H1 (cell line): ENCODE results near the gene SMIM41. TPM values are rescaled to one million over a fixed set of nuclear protein-coding genes. Genes with fewer than 3 reads are reported as not detected.

Source experiments
- CTCF ChIA-PET: fragments of 300-600 bp; sonication (Branson Sonifier 250); formaldehyde crosslinking; loops from one replicate; lab custom pipeline; 2021; ENCODE audit not compliant: partially characterized antibody; lab: Charles Lee
- POLR2A ChIA-PET: fragments of 300-600 bp; sonication (Branson Sonifier 250); formaldehyde crosslinking; loops from one replicate; lab custom pipeline; 2021; ENCODE audit warnings: inconsistent platforms; ENCODE audit not compliant: partially characterized antibody; lab: Charles Lee
- DNase-seq, 2 experiments: peaks; one replicate each; pipeline versions ENCODE4 v3.0.0 to v3.0.0-alpha.2; 2010 to 2022; ENCODE audit warnings: low spot score in 2 of 2, low read depth in 1 of 2, mixed read lengths in 1 of 2
- FAIRE-seq: peaks from 2 replicates; lab custom pipeline; 2011; peaks lifted over from hg19 to GRCh38; lab: Jason Lieb, UNC
- H2AFZ ChIP-seq: 2 replicates; pipeline ENCODE4 v1.8.1; 2012; ENCODE audit warnings: low read length, inconsistent platforms
- H2AK5ac ChIP-seq: 2 replicates; pipeline ENCODE4 v1.6.1; 2013; ENCODE audit warnings: low read depth, low read length
- H2BK120ac ChIP-seq: replicated peaks from 2 replicates; pipeline ENCODE3; 2013; ENCODE audit warnings: low read depth, low read length, inconsistent platforms
- H2BK12ac ChIP-seq: 2 replicates; pipeline ENCODE4 v1.6.1; 2013; ENCODE audit warnings: low read depth, low read length
- H2BK15ac ChIP-seq: 2 replicates; pipeline ENCODE4 v1.6.1; 2013; ENCODE audit warnings: low read length
- H2BK20ac ChIP-seq: 2 replicates; pipeline ENCODE4 v1.6.1; 2013; ENCODE audit warnings: low read length
- H2BK5ac ChIP-seq: 2 replicates; pipeline ENCODE4 v1.6.1; 2013; ENCODE audit warnings: low read depth, low read length
- H3K14ac ChIP-seq: 2 replicates; pipeline ENCODE4 v1.6.1; 2013; ENCODE audit warnings: inconsistent platforms; ENCODE audit not compliant: insufficient read length
- H3K18ac ChIP-seq: 2 replicates; pipeline ENCODE4 v1.6.1; 2013; ENCODE audit warnings: low read length; ENCODE audit errors: extremely low read depth
- H3K23ac ChIP-seq: 2 replicates; pipeline ENCODE4 v1.6.1; 2013; ENCODE audit warnings: inconsistent platforms; ENCODE audit not compliant: insufficient read length
- H3K23me2 ChIP-seq: 2 replicates; pipeline ENCODE4 v1.6.1; 2013; ENCODE audit warnings: low read depth, low read length
- H3K27ac ChIP-seq: 2 replicates; pipeline ENCODE4 v1.6.1; 2011; ENCODE audit warnings: low read depth, low read length, inconsistent platforms
- H3K27me3 ChIP-seq, 4 experiments: replicated peaks in 1 of 4; 1 replicate in 1 of 4; 2 replicates in 3 of 4; pipeline versions ENCODE4 v1.6.1 to v1.8.1; 2011 to 2013; ENCODE audit warnings: low read length in 3 of 4, mild to moderate bottlenecking in 3 of 4, inconsistent platforms in 2 of 4, mixed read lengths in 2 of 4, moderate library complexity in 1 of 4; ENCODE audit not compliant: control insufficient read depth in 3 of 4, insufficient read depth in 3 of 4; ENCODE audit errors: extremely low read depth in 1 of 4
- H3K36me3 ChIP-seq, 4 experiments: 2 replicates each; pipeline versions ENCODE4 v1.6.1 to v1.8.1; 2011 to 2013; ENCODE audit warnings: mild to moderate bottlenecking in 4 of 4, low read length in 3 of 4, moderate library complexity in 2 of 4, control low read depth in 1 of 4, inconsistent platforms in 1 of 4; ENCODE audit not compliant: insufficient read depth in 4 of 4, control insufficient read depth in 2 of 4
- H3K4ac ChIP-seq: replicated peaks from 2 replicates; pipeline ENCODE3; 2013; ENCODE audit warnings: low read length, low read depth, mixed read lengths, inconsistent platforms; ENCODE audit not compliant: insufficient read length
- H3K4me1 ChIP-seq, 4 experiments: replicated peaks in 1 of 4; 1 replicate in 1 of 4; 2 replicates in 3 of 4; pipeline versions ENCODE4 v1.6.1 to v1.8.1; 2011 to 2013; ENCODE audit warnings: low read length in 3 of 4, inconsistent platforms in 2 of 4, mixed read lengths in 1 of 4; ENCODE audit not compliant: insufficient read depth in 4 of 4, control insufficient read depth in 3 of 4
- H3K4me2 ChIP-seq, 2 experiments: 2 replicates each; pipeline versions ENCODE4 v1.6.1 to v1.8.1; 2011 to 2013; ENCODE audit warnings: low read depth in 2 of 2, low read length in 2 of 2, control low read depth in 1 of 2, inconsistent platforms in 1 of 2, mild to moderate bottlenecking in 1 of 2; ENCODE audit not compliant: insufficient read depth in 1 of 2
- H3K4me3 ChIP-seq, 4 experiments: fragments of 200-600, 300-600 bp in 1 of 4; sonication (generic), shearing (Covaris generic), sonication (Bioruptor Twin) in 1 of 4; 2 replicates each; pipeline versions ENCODE4 v1.5.1 to v1.8.1; 2011 to 2016; ENCODE audit warnings: low read length in 4 of 4, low read depth in 3 of 4, control low read depth in 2 of 4, inconsistent platforms in 2 of 4, mild to moderate bottlenecking in 2 of 4, mixed read lengths in 1 of 4, moderate library complexity in 1 of 4; ENCODE audit not compliant: insufficient read depth in 2 of 4; ENCODE audit errors: extremely low read depth in 1 of 4
- H3K56ac ChIP-seq: replicated peaks from 2 replicates; pipeline ENCODE3; 2013; ENCODE audit warnings: low read depth, mild to moderate bottlenecking, mixed read lengths, low read length, inconsistent platforms; ENCODE audit not compliant: insufficient read length
- H3K79me1 ChIP-seq: 2 replicates; pipeline ENCODE4 v1.6.1; 2013; ENCODE audit warnings: low read depth, low read length, control low read depth
- H3K79me2 ChIP-seq, 2 experiments: 2 replicates each; pipeline versions ENCODE4 v1.6.1 to v1.8.1; 2012 to 2013; ENCODE audit warnings: low read length in 2 of 2, mild to moderate bottlenecking in 2 of 2, inconsistent platforms in 1 of 2; ENCODE audit not compliant: insufficient read depth in 2 of 2, control insufficient read depth in 1 of 2
- H3K9ac ChIP-seq, 4 experiments: replicated peaks in 1 of 4; 1 replicate in 1 of 4; 2 replicates in 3 of 4; pipeline versions ENCODE4 v1.6.1 to v1.8.1; 2011 to 2013; ENCODE audit warnings: low read depth in 3 of 4, low read length in 3 of 4, control low read depth in 2 of 4, mild to moderate bottlenecking in 2 of 4, moderate library complexity in 2 of 4, inconsistent platforms in 1 of 4; ENCODE audit errors: extremely low read depth in 1 of 4
- H3K9me3 ChIP-seq, 2 experiments: 2 replicates each; pipeline versions ENCODE4 v1.6.1 to v1.8.1; 2012 to 2013; ENCODE audit warnings: mild to moderate bottlenecking in 2 of 2, moderate library complexity in 2 of 2, control low read depth in 1 of 2, inconsistent platforms in 1 of 2, low read depth in 1 of 2, low read length in 1 of 2, mixed read lengths in 1 of 2; ENCODE audit not compliant: insufficient read depth in 2 of 2
- H4K20me1 ChIP-seq, 2 experiments: replicated peaks in 1 of 2; 2 replicates each; pipeline versions ENCODE3 to v1.8.1; 2011 to 2013; ENCODE audit warnings: inconsistent platforms in 2 of 2, low read length in 2 of 2, mild to moderate bottlenecking in 1 of 2; ENCODE audit not compliant: insufficient read depth in 2 of 2, control insufficient read depth in 1 of 2
- H4K5ac ChIP-seq: 2 replicates; pipeline ENCODE4 v1.6.1; 2013; ENCODE audit warnings: low read length, low read depth, mixed read lengths, inconsistent platforms; ENCODE audit not compliant: insufficient read length
- H4K8ac ChIP-seq: 2 replicates; pipeline ENCODE4 v1.8.0; 2013; ENCODE audit warnings: mild to moderate bottlenecking, moderate library complexity, low read length, inconsistent platforms; ENCODE audit not compliant: insufficient read depth; ENCODE audit errors: extremely low read depth
- H4K91ac ChIP-seq: replicated peaks from 2 replicates; pipeline ENCODE3; 2013; ENCODE audit warnings: low read length, mixed read lengths, inconsistent platforms; ENCODE audit not compliant: insufficient read length
- EZH2 ChIP-seq: fragments of 200-600 bp; sonication (generic); IDR thresholded peaks from 2 replicates; pipeline ENCODE4 v1.7.1; 2012; ENCODE audit warnings: low read depth, mild to moderate bottlenecking, moderate library complexity, low read length, inconsistent platforms; ENCODE audit not compliant: severe bottlenecking
- HDAC2 ChIP-seq, 2 experiments: fragments of 300-600 bp in 1 of 2; sonication (generic) in 1 of 2; IDR thresholded peaks; 2 replicates each; pipeline ENCODE4 v1.6.1; 2011 to 2012; ENCODE audit warnings: low read depth in 2 of 2, low read length in 2 of 2, mild to moderate bottlenecking in 2 of 2, moderate library complexity in 2 of 2, borderline replicate concordance in 1 of 2, inconsistent platforms in 1 of 2
- KDM1A ChIP-seq: fragments of 200-600, 300-600 bp; sonication (generic); IDR thresholded peaks from 2 replicates; pipeline ENCODE4 v1.7.1; 2016; ENCODE audit warnings: mild to moderate bottlenecking, low read length, borderline replicate concordance
- KDM5A ChIP-seq: fragments of 200-600 bp; IDR thresholded peaks from 2 replicates; pipeline ENCODE4 v1.7.1; 2012; ENCODE audit warnings: mild to moderate bottlenecking, low read length, inconsistent platforms, mixed read lengths
- MAFK ChIP-seq: IDR thresholded peaks from 2 replicates; pipeline ENCODE4 v1.6.1; 2012; ENCODE audit warnings: low read depth, mild to moderate bottlenecking, improper control_type of control experiment, low read length
- NRF1 ChIP-seq: IDR thresholded peaks from 2 replicates; pipeline ENCODE4 v1.6.1; 2011; ENCODE audit warnings: mild to moderate bottlenecking, low read depth, low read length, improper control_type of control experiment
- RNF2 ChIP-seq: fragments of 200-900, 300-1000 bp; sonication (generic); IDR thresholded peaks from 2 replicates; pipeline ENCODE4 v1.7.1; 2016; ENCODE audit warnings: borderline replicate concordance, low read depth, mild to moderate bottlenecking, antibody characterized with exemption, low read length; ENCODE audit not compliant: poor library complexity, severe bottlenecking; ENCODE audit errors: missing control alignments
- SAP30 ChIP-seq: fragments of 300-600 bp; sonication (generic); IDR thresholded peaks from 2 replicates; pipeline ENCODE4 v1.7.1; 2012; ENCODE audit warnings: low read length, moderate library complexity, mild to moderate bottlenecking, inconsistent platforms; ENCODE audit not compliant: insufficient read depth, insufficient replicate concordance
- SP2 ChIP-seq: IDR thresholded peaks from 2 replicates; pipeline ENCODE4 v1.6.1; 2012; ENCODE audit warnings: mild to moderate bottlenecking, low read length, inconsistent platforms
- TCF12 ChIP-seq: IDR thresholded peaks from 2 replicates; pipeline ENCODE4 v1.6.1; 2011; ENCODE audit warnings: low read depth, mild to moderate bottlenecking, low read length
- YY1 ChIP-seq: IDR thresholded peaks from 2 replicates; pipeline ENCODE4 v1.6.1; 2011; ENCODE audit warnings: low read depth, mild to moderate bottlenecking, low read length
- WGBS, 2 experiments: shearing (Covaris generic) in 1 of 2; methylation state at CpG; one replicate each; pipeline versions ENCODE4 v1.1.6 to v1.1.7; 2013 to 2015; ENCODE audit warnings: low lambda C conversion rate in 2 of 2, mixed read lengths in 2 of 2, inconsistent platforms in 1 of 2, low coverage in 1 of 2, missing lambda C conversion rate in 1 of 2; ENCODE audit not compliant: insufficient replicate concordance in 2 of 2, insufficient coverage in 1 of 2, insufficient read length in 1 of 2; ENCODE audit errors: extremely low coverage in 1 of 2, missing lambda C conversion rate in 1 of 2; 5-methylcytosine and 5-hydroxymethylcytosine counted together
- polyA plus RNA-seq, 7 experiments: library from polyadenylated mRNA; depleted of rRNA in 3 of 7; stranded (reverse) in 5 of 7; unstranded in 2 of 7; fragments of >200 nt in 5 of 7; fragments of 200-250 nt in 2 of 7; gene quantifications; 1 replicate in 5 of 7; 2 replicates in 1 of 7; 4 replicates in 1 of 7; pipeline versions ENCODE4 v1.2.1 to v1.2.3, GENCODE V29; 2011 to 2013; ENCODE audit warnings: missing spikeins in 2 of 7, mixed read lengths in 2 of 7
- total RNA-seq: library from RNA; stranded (reverse); fragmentation: NEBNext Ultra II Directional; extraction: Animal tissue kit (Norgen Biotek cat#: 25700); gene quantifications from 2 replicates; pipeline ENCODE4 v1.2.1, GENCODE V29; 2021

The SMIM41 gene
- total and polyA plus RNA-seq, 2 of the 8 experiments (the other 6 are each of a cell fraction or from before 2014, with no cell fraction given) = 0.28 to 0.98 TPM

- no peaks in the 10 kb centered on the region; the same call in 1 of the 2 replicates for H3K23me2 ChIP-seq
- no peaks in the 10 kb centered on the region for H3K79me1 ChIP-seq
- 80% methylated on average over 14 of the region's 16 CpGs; no CpG with 5 or more reads in 1 of the 2 experiments for WGBS, 2 experiments
- H3K18ac ChIP-seq = no peak overlapping the region; the same call in none of the 2 replicates
- H3K27me3 ChIP-seq = no peaks in the 10 kb centered on the region; a peak in 1 of 7 replicates
- ChIA-PET POLR2A (interaction anchor here (0.7 to 2.4 kb wide), 2 partner anchors 19 to 229 kb away, joined by 3 to 10 read pairs; no protein-coding TSS in a partner anchor), CTCF (interaction anchor here (0.6 to 4.1 kb wide), 40 partner anchors 8 to 735 kb away, joined by 3 to 26 read pairs (median 4); no protein-coding TSS in a partner anchor)
- peak overlapping the region; percentile 97; the same call in 1 of the 2 replicates for H2BK15ac ChIP-seq
- H4K8ac ChIP-seq = peak overlapping the region; percentile 31; the same call in 1 of the 2 replicates
- H3K4me2 ChIP-seq = no peak overlapping the region
- DNase-seq = peak in 1 of 2 experiments; percentile 45
- no peak overlapping the region for H4K5ac ChIP-seq
- no peak overlapping the region for H3K23ac ChIP-seq
- no peaks in the 10 kb centered on the region for H3K9me3 ChIP-seq
- H4K91ac ChIP-seq = peak overlapping the region; percentile 96
- no peaks in the 10 kb centered on the region for H4K20me1 ChIP-seq
- H3K56ac ChIP-seq = no peak overlapping the region
- 0 out of 2 replicates have a peak overlapping the region, but pooled peaks have one; percentile 70 for H2AK5ac ChIP-seq
- FAIRE-seq = no peak
- H3K4ac ChIP-seq = no peak overlapping the region
- no peaks in the 10 kb centered on the region for H3K79me2 ChIP-seq
- H3K36me3 ChIP-seq = no peaks in the 10 kb centered on the region
- H3K14ac ChIP-seq = no peak overlapping the region
- no peak overlapping the region for H3K9ac ChIP-seq
- H2AFZ ChIP-seq = no peak overlapping the region
- peaks cover 8 to 41% (median 19%) of the 10 kb centered on the region in 4 experiments for H3K4me1 ChIP-seq
- no peak overlapping the region for H2BK120ac ChIP-seq
- peak overlapping the region; percentile 66; the same call in 1 of the 2 replicates for H2BK5ac ChIP-seq
- H2BK12ac ChIP-seq = peak overlapping the region; percentile 18; the same call in 1 of the 2 replicates
- peak overlapping the region; percentile 87 for H2BK20ac ChIP-seq
- no peak overlapping the region for H3K27ac ChIP-seq
- H3K4me3 ChIP-seq = no peak overlapping the region
- no peak for TF ChIP-seq KDM1A
- no peak for TF ChIP-seq SP2
- TF ChIP-seq TCF12 = no peak
- TF ChIP-seq MAFK = no peak
- no peak for TF ChIP-seq HDAC2 (IDR thresholded peaks at IDR 0.05; ENCODE audit: borderline replicate concordance in 1 of 2, low read depth in 2 of 2, low read length in 2 of 2)
- TF ChIP-seq NRF1 = no peak
- no peak for TF ChIP-seq KDM5A
- no peak for TF ChIP-seq YY1
- TF ChIP-seq RNF2 = no peak
- TF ChIP-seq SAP30 = no peak
- no peak for TF ChIP-seq EZH2
Measured at GRCh38 chr12:52144512-52145227, 65.2 kb downstream of the SMIM41 start.
